Endothelial cell of umbilical vein (primary cell): ENCODE data around the gene GLOD5. TPM values are rescaled to one million over a fixed set of nuclear protein-coding genes. Genes with fewer than 3 reads are reported as not detected.

Source experiments
- BruUV-seq: library from RNA; stranded (reverse); fragments of 400-500 nt; replicated peaks from 2 replicates; lab custom pipeline; 2021; lab: Mats Ljungman, UMichigan
- CTCF ChIA-PET: fragments of 300-600, 350-600 bp; sonication (Branson Sonifier 250); formaldehyde crosslinking; loops from one replicate; lab custom pipeline; 2021; ENCODE audit warnings: antibody characterized with exemption, inconsistent platforms; lab: Charles Lee
- POLR2A ChIA-PET: fragments of 300-600, 350-600 bp; sonication (Branson Sonifier 250); formaldehyde crosslinking; loops from one replicate; lab custom pipeline; 2021; ENCODE audit warnings: antibody characterized with exemption, inconsistent platforms; lab: Charles Lee
- DNase-seq: peaks from one replicate; pipeline ENCODE4 v3.0.0-alpha.2; 2011; ENCODE audit warnings: low read depth, low spot score
- FAIRE-seq: peaks from 2 replicates; lab custom pipeline; 2011; peaks lifted over from hg19 to GRCh38; lab: Jason Lieb, UNC
- H2AFZ ChIP-seq: 2 replicates; pipeline ENCODE4 v1.6.0; 2012; ENCODE audit warnings: low read depth, low read length, control low read depth, inconsistent platforms
- H3K27ac ChIP-seq: 2 replicates; pipeline ENCODE4 v1.5.1; 2011; ENCODE audit warnings: low read depth, mild to moderate bottlenecking, control low read depth, low read length, moderate library complexity; ENCODE audit not compliant: insufficient read depth
- H3K27me3 ChIP-seq, 2 experiments: 2 replicates each; pipeline versions ENCODE4 v1.6.0 to v1.6.1; 2011; ENCODE audit warnings: low read length in 2 of 2, mixed read lengths in 1 of 2; ENCODE audit not compliant: control insufficient read depth in 2 of 2, insufficient read depth in 2 of 2
- H3K36me3 ChIP-seq, 2 experiments: 2 replicates in 1 of 2; 3 replicates in 1 of 2; pipeline ENCODE4 v1.5.1; 2011; ENCODE audit warnings: low read length in 2 of 2, mild to moderate bottlenecking in 1 of 2, moderate library complexity in 1 of 2; ENCODE audit not compliant: control insufficient read depth in 2 of 2, insufficient read depth in 2 of 2; ENCODE audit errors: extremely low read depth in 1 of 2
- H3K4me1 ChIP-seq: 3 replicates; pipeline ENCODE4 v1.5.1; 2011; ENCODE audit warnings: mild to moderate bottlenecking, low read length; ENCODE audit not compliant: control insufficient read depth, insufficient read depth; ENCODE audit errors: extremely low read depth
- H3K4me2 ChIP-seq: 2 replicates; pipeline ENCODE4 v1.6.1; 2011; ENCODE audit warnings: low read length, control low read depth, mixed read lengths; ENCODE audit not compliant: insufficient read depth
- H3K4me3 ChIP-seq, 3 experiments: fragments of 200-600 bp in 1 of 3; sonication (generic), shearing (Covaris generic) in 1 of 3; replicated peaks in 1 of 3; 2 replicates each; pipeline ENCODE4 v1.5.1; 2011 to 2016; ENCODE audit warnings: control low read depth in 3 of 3, low read length in 3 of 3, mild to moderate bottlenecking in 2 of 3, inconsistent platforms in 1 of 3, low read depth in 1 of 3, moderate library complexity in 1 of 3; ENCODE audit not compliant: insufficient read depth in 1 of 3
- H3K79me2 ChIP-seq: 2 replicates; pipeline ENCODE4 v1.6.0; 2012; ENCODE audit warnings: low read length, inconsistent platforms; ENCODE audit not compliant: control insufficient read depth, insufficient read depth
- H3K9ac ChIP-seq: replicated peaks from 2 replicates; pipeline ENCODE3; 2011; ENCODE audit warnings: low read length, control low read depth; ENCODE audit not compliant: insufficient read depth; ENCODE audit errors: extremely low read depth
- H3K9me1 ChIP-seq: replicated peaks from 3 replicates; pipeline ENCODE4 v1.6.0; 2011; ENCODE audit warnings: mild to moderate bottlenecking, low read length; ENCODE audit not compliant: control insufficient read depth, insufficient read depth; ENCODE audit errors: extremely low read depth
- H3K9me3 ChIP-seq: replicated peaks from 2 replicates; pipeline ENCODE4 v1.5.1; 2012; ENCODE audit warnings: low read length, inconsistent platforms; ENCODE audit not compliant: control insufficient read depth, insufficient read depth
- H4K20me1 ChIP-seq: replicated peaks from 2 replicates; pipeline ENCODE3; 2011; ENCODE audit warnings: mild to moderate bottlenecking, low read length; ENCODE audit not compliant: control insufficient read depth, insufficient read depth; ENCODE audit errors: extremely low read depth
- EZH2 ChIP-seq: IDR thresholded peaks from 2 replicates; pipeline ENCODE4 v1.6.1; 2012; ENCODE audit warnings: borderline replicate concordance, low read depth, mild to moderate bottlenecking, moderate library complexity, low read length, inconsistent platforms; ENCODE audit not compliant: severe bottlenecking
- FOS ChIP-seq: IDR thresholded peaks from 2 replicates; pipeline ENCODE4 v1.6.1; 2011; ENCODE audit warnings: mild to moderate bottlenecking, low read length, moderate library complexity, borderline replicate concordance; ENCODE audit not compliant: insufficient read depth
- GATA2 ChIP-seq: IDR thresholded peaks from 2 replicates; pipeline ENCODE4 v1.7.0; 2011; ENCODE audit warnings: low read depth, mild to moderate bottlenecking, moderate library complexity, mixed read lengths, low read length; ENCODE audit not compliant: insufficient read length, insufficient read depth
- JUN ChIP-seq: IDR thresholded peaks from 2 replicates; pipeline ENCODE4 v1.6.1; 2011; ENCODE audit warnings: borderline replicate concordance, low read depth; ENCODE audit not compliant: insufficient read length, insufficient read depth
- MYC ChIP-seq: IDR thresholded peaks from one replicate; pipeline ENCODE4 v1.6.1; 2011; ENCODE audit warnings: mild to moderate bottlenecking, low read depth, low read length
- POLR2A ChIP-seq: IDR thresholded peaks from 2 replicates; pipeline ENCODE4 v1.6.1; 2012; ENCODE audit warnings: low read depth, mild to moderate bottlenecking, control low read depth, low read length
- POLR2AphosphoS5 ChIP-seq: IDR thresholded peaks from 2 replicates; pipeline ENCODE4 v1.6.1; 2012; ENCODE audit warnings: low read depth, mild to moderate bottlenecking, control low read depth, low read length, moderate library complexity; ENCODE audit not compliant: insufficient read depth
- dilution Hi-C: fragments of 300-500 bp; cut with MboI; formaldehyde crosslinking; loops from one replicate; pipeline ENCODE4 v1.15.0; 2019; ENCODE audit warnings: low sequenced_read_pairs; ENCODE audit not compliant: extremely low pct_ligation_motif_present
- intact Hi-C: fragments of 100-400 bp; cut with micrococcal nuclease; formaldehyde crosslinking; loops from one replicate; pipeline ENCODE4 v1.10.0; 2022
- polyA plus RNA-seq, 4 experiments: library from polyadenylated mRNA; depleted of rRNA in 3 of 4; stranded (reverse) in 3 of 4; unstranded in 1 of 4; fragments of >200 nt; gene quantifications; 2 replicates each; pipeline versions ENCODE4 v1.2.1 to v1.2.3, GENCODE V29; 2011 to 2012; ENCODE audit warnings: missing spikeins in 1 of 4
- small RNA-seq: library from RNA; depleted of rRNA; stranded (forward); fragments of <200 nt; gene quantifications from one replicate; pipeline ENCODE3, GENCODE V24; 2012; ENCODE audit warnings: low replicate concordance, low read depth; ENCODE audit not compliant: insufficient read depth, insufficient read length
- total RNA-seq: library from RNA; stranded (reverse); gene quantifications from 2 replicates; pipeline ENCODE4 v1.2.3, GENCODE V29; 2021
- TF ChIP-seq, protein P1 (sequence below), 2 donors: IDR thresholded peaks; 1 replicate in 1 of 2; 2 replicates in 1 of 2; pipeline ENCODE4 v1.5.1; 2011; ENCODE audit warnings: low read length in 2 of 2, mild to moderate bottlenecking in 2 of 2, moderate library complexity in 2 of 2, control low read depth in 1 of 2, inconsistent platforms in 1 of 2, low read depth in 1 of 2; ENCODE audit not compliant: insufficient read depth in 1 of 2; ENCODE audit errors: extremely low read depth in 1 of 2
- TF ChIP-seq, protein P2 (sequence below): IDR thresholded peaks from 2 replicates; pipeline ENCODE4 v1.6.1; 2011; ENCODE audit not compliant: insufficient read depth, insufficient read length

Gene GLOD5
- total and polyA plus RNA-seq, 2 donors (not counting 3 experiments of a cell fraction or from before 2014, with no cell fraction given) = not detected

DNA sequence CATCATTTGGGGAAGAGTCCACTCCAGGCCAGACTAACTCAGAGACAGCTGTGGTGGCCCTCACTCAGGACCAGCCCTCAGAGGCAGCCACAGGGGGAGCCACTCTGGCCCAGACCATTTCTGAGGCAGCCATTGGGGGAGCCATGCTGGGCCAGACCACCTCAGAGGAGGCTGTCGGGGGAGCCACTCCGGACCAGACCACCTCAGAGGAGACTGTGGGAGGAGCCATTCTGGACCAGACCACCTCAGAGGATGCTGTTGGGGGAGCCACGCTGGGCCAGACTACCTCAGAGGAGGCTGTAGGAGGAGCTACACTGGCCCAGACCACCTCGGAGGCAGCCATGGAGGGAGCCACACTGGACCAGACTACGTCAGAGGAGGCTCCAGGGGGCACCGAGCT is 61.5 kb downstream of the GLOD5 start:
- ChIA-PET CTCF (no interaction called here), POLR2A (no interaction called here)
- no peak overlapping the region for H3K27ac ChIP-seq
- H3K27me3 ChIP-seq = peaks cover 6 to 15% of the 10 kb centered on the region in 2 experiments
- no peak overlapping the region for H3K9ac ChIP-seq
- DNase-seq (no peak), FAIRE-seq (no peak)
- H3K4me2 ChIP-seq = no peak overlapping the region
- no TSS peak for BruUV-seq
- no peaks in the 10 kb centered on the region for H3K79me2 ChIP-seq
- no peaks in the 10 kb centered on the region for H3K4me1 ChIP-seq
- H3K9me1 ChIP-seq = no peaks in the 10 kb centered on the region
- intact Hi-C loops (no loop called here), dilution Hi-C loops (no loop called here)
- H3K4me3 ChIP-seq = no peak overlapping the region
- no peaks in the 10 kb centered on the region for H3K9me3 ChIP-seq
- H3K36me3 ChIP-seq = peaks cover 0 to 2% of the 10 kb centered on the region in 2 experiments
- TF ChIP-seq, protein P1, sequence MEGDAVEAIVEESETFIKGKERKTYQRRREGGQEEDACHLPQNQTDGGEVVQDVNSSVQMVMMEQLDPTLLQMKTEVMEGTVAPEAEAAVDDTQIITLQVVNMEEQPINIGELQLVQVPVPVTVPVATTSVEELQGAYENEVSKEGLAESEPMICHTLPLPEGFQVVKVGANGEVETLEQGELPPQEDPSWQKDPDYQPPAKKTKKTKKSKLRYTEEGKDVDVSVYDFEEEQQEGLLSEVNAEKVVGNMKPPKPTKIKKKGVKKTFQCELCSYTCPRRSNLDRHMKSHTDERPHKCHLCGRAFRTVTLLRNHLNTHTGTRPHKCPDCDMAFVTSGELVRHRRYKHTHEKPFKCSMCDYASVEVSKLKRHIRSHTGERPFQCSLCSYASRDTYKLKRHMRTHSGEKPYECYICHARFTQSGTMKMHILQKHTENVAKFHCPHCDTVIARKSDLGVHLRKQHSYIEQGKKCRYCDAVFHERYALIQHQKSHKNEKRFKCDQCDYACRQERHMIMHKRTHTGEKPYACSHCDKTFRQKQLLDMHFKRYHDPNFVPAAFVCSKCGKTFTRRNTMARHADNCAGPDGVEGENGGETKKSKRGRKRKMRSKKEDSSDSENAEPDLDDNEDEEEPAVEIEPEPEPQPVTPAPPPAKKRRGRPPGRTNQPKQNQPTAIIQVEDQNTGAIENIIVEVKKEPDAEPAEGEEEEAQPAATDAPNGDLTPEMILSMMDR (IDR thresholded peaks at IDR 0.05; ENCODE audit: extremely low read depth in 1 of 2, insufficient read depth in 1 of 2, low read depth in 1 of 2, low read length in 2 of 2) = no peak
- TF ChIP-seq POLR2AphosphoS5 (no peak), FOS (no peak), EZH2 (no peak), GATA2 (no peak), POLR2A (no peak), MYC (no peak), JUN (no peak)
- TF ChIP-seq, protein P2, sequence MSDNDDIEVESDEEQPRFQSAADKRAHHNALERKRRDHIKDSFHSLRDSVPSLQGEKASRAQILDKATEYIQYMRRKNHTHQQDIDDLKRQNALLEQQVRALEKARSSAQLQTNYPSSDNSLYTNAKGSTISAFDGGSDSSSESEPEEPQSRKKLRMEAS = no peak
- no peak overlapping the region for H2AFZ ChIP-seq
- no peaks in the 10 kb centered on the region for H4K20me1 ChIP-seq

Small RNA genes within 50 kb of the gene (small RNA-seq; reads per million reads assigned to genes)
- gene RNU6-1056P (not detected), gene RNU6-29P (not detected)

Other genes starting within 250 kb of the GLOD5 start
- 102 and 114 TPM in 2 replicates for gene EBP, start 239.9 kb upstream of the GLOD5 start, total RNA-seq
- 178 and 183 TPM in 2 replicates for gene EBP, start 239.9 kb upstream of the GLOD5 start, polyA plus RNA-seq
- 14.4 and 16.3 TPM in 2 replicates for gene TBC1D25, start 222.0 kb upstream of the GLOD5 start, total RNA-seq
- 16.0 and 18.3 TPM in 2 replicates for gene TBC1D25, start 222.0 kb upstream of the GLOD5 start, polyA plus RNA-seq
- gene RBM3, start 187.3 kb upstream of the GLOD5 start, total RNA-seq = 477 and 485 TPM in 2 replicates
- 223 and 313 TPM in 2 replicates for gene RBM3, start 187.3 kb upstream of the GLOD5 start, polyA plus RNA-seq
- gene WDR13, start 164.3 kb upstream of the GLOD5 start, total RNA-seq = 85.0 and 96.1 TPM in 2 replicates
- 169 and 253 TPM in 2 replicates for gene WDR13, start 164.3 kb upstream of the GLOD5 start, polyA plus RNA-seq
- gene WAS, start 77.9 kb upstream of the GLOD5 start, total RNA-seq = 0.73 TPM in 1 of 2 replicates, not detected in the other
- not detected in 2 replicates for gene WAS, start 77.9 kb upstream of the GLOD5 start, polyA plus RNA-seq
- gene SUV39H1, start 65.0 kb upstream of the GLOD5 start, total RNA-seq = 18.2 and 20.0 TPM in 2 replicates
- gene SUV39H1, start 65.0 kb upstream of the GLOD5 start, polyA plus RNA-seq = 19.0 and 22.0 TPM in 2 replicates
- gene GATA1, start 24.8 kb downstream of the GLOD5 start, total RNA-seq = not detected in 2 replicates
- gene GATA1, start 24.8 kb downstream of the GLOD5 start, polyA plus RNA-seq = not detected in 2 replicates
- gene HDAC6, start 40.3 kb downstream of the GLOD5 start, total RNA-seq = 58.4 and 65.7 TPM in 2 replicates
- gene HDAC6, start 40.3 kb downstream of the GLOD5 start, polyA plus RNA-seq = 43.7 and 49.3 TPM in 2 replicates
- gene ERAS, start 64.8 kb downstream of the GLOD5 start, total RNA-seq = not detected in 2 replicates
- gene ERAS, start 64.8 kb downstream of the GLOD5 start, polyA plus RNA-seq = 0.14 TPM in 1 of 2 replicates, not detected in the other
- gene PCSK1N, start 73.9 kb downstream of the GLOD5 start, total RNA-seq = 0.44 TPM in 1 of 2 replicates, not detected in the other
- gene PCSK1N, start 73.9 kb downstream of the GLOD5 start, polyA plus RNA-seq = not detected in 2 replicates
- 30.0 and 36.0 TPM in 2 replicates for gene TIMM17B, start 136.0 kb downstream of the GLOD5 start, total RNA-seq
- gene TIMM17B, start 136.0 kb downstream of the GLOD5 start, polyA plus RNA-seq = 73.1 and 107 TPM in 2 replicates
- 72.8 and 86.3 TPM in 2 replicates for gene PQBP1, start 136.2 kb downstream of the GLOD5 start, total RNA-seq
- 83.5 and 86.8 TPM in 2 replicates for gene PQBP1, start 136.2 kb downstream of the GLOD5 start, polyA plus RNA-seq
- 28.9 and 31.4 TPM in 2 replicates for gene SLC35A2, start 149.9 kb downstream of the GLOD5 start, total RNA-seq
- gene SLC35A2, start 149.9 kb downstream of the GLOD5 start, polyA plus RNA-seq = 64.5 and 76.5 TPM in 2 replicates
- 5.5 and 7.4 TPM in 2 replicates for gene PIM2, start 157.3 kb downstream of the GLOD5 start, total RNA-seq
- gene PIM2, start 157.3 kb downstream of the GLOD5 start, polyA plus RNA-seq = 7.4 and 7.5 TPM in 2 replicates
- 41.0 and 44.3 TPM in 2 replicates for gene OTUD5, start 195.9 kb downstream of the GLOD5 start, total RNA-seq
- gene OTUD5, start 195.9 kb downstream of the GLOD5 start, polyA plus RNA-seq = 44.6 and 46.3 TPM in 2 replicates
- gene KCND1, start 210.1 kb downstream of the GLOD5 start, total RNA-seq = 0.67 and 1.3 TPM in 2 replicates
- gene KCND1, start 210.1 kb downstream of the GLOD5 start, polyA plus RNA-seq = 0.54 and 1.1 TPM in 2 replicates
- gene GRIPAP1, start 240.5 kb downstream of the GLOD5 start, total RNA-seq = 48.5 and 49.4 TPM in 2 replicates
- gene GRIPAP1, start 240.5 kb downstream of the GLOD5 start, polyA plus RNA-seq = 19.0 and 25.3 TPM in 2 replicates